ENCODE data around the gene HES1.

Gene HES1

DNA sequence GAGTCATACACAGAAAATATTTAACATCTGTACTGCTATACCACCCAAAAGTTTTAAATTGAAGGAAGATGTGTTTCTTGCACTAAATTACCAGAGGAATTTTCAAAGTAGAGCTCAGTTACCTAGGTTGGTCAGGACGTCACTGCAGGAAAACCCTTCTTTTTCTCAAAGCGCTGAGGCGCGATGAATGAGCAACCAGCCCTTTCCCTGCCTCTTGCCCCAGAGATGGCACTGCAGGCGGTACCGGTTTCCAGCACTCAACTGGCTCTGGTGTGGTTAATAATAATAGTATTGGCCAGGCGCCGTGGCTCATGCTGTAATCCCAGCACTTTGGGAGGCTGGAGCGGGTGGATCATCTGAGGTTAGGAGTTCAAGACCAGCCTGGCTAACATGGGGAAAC, 49.3 kb downstream of the HES1 start:
- H3K36me3 Mint-ChIP-seq = no peaks in the 10 kb centered on the region
- ATAC-seq (replicated peaks) (no peak), DNase-seq (no peak)
- no peak overlapping the region for H3K4me3 Mint-ChIP-seq
- no peak overlapping the region for H3K27ac Mint-ChIP-seq
- peaks cover 7 to 30% of the 10 kb centered on the region in 2 donors for H3K27me3 Mint-ChIP-seq
- H3K9me3 Mint-ChIP-seq = no peaks in the 10 kb centered on the region
- H3K4me1 Mint-ChIP-seq = no peaks in the 10 kb centered on the region

DNA sequence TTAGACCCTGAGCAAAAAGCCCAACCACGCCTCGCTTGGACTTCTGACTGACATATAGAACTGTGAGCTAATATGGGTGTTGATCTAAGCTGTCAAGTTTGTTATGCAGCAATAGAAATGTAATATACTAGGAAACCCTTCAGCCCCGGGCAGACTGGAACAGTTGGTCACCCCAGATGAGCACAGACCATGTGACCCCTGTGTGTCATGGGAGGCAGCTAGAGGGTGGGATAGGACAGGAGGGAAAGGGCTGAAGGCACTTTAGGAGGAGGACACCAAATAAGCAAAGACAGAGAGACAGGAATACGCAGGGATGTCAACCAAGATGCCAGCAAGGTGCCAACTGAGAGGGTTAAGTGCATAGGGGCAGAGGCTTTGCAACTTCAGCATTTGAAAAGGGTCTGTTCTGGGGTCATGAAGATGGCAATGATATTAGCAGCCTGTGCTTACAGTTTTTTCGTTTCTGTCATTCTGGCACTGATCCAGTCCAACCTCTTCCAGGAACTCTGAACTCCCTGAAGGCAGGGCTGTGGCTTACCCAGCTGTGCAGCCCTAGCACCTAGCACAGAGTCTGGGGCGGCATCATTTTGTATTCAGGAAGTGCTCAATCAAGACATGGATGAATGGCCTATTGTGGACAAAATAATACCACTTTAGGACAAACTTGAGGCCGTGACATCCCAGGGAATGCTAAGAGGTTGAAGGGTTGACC, 51.4 kb downstream of the HES1 start:
- Mint-ChIP-seq H3K36me3 (no peaks in the 10 kb centered on the region), H3K27me3 (peaks cover 7 to 23% of the 10 kb centered on the region in 2 donors), H3K27ac (no peak overlapping the region), H3K9me3 (no peaks in the 10 kb centered on the region), H3K4me3 (no peak overlapping the region), H3K4me1 (peaks cover 0 to 4% of the 10 kb centered on the region in 2 donors)
- ATAC-seq (replicated peaks) (no peak), DNase-seq (no peak)

Data from stimulated activated naive B cell treated with anti-CD40 and anti-IgM and Interleukin-4, amounts not matched to agents 10 μg/mL and 1 μg/mL and 100 μg/mL, for 72 hours (primary cell).